Type B pancreatic cell (in vitro differentiated cells): ENCODE results near the gene NTN1. TPM values are rescaled to one million over a fixed set of nuclear protein-coding genes. Genes with fewer than 3 reads are reported as not detected.
"Not testable (repeated sequence)": the region's sequence is repeated elsewhere in the genome, so short reads cannot be mapped to it uniquely, and the experiment has no call there.

Experiments
- DNase-seq: peaks from one replicate; pipeline ENCODE4 v3.0.0; 2021; ENCODE audit warnings: mixed read lengths; ENCODE audit not compliant: unreplicated experiment; ENCODE audit errors: extremely low spot score
- H3K27ac Mint-ChIP-seq: 2 replicates; pipeline ENCODE4 v1.8.0; 2021; ENCODE audit warnings: mild to moderate bottlenecking, mixed read lengths
- H3K27me3 Mint-ChIP-seq: 2 replicates; pipeline ENCODE4 v1.8.0; 2021; ENCODE audit warnings: mixed read lengths
- H3K36me3 Mint-ChIP-seq: 2 replicates; pipeline ENCODE4 v1.8.0; 2021; ENCODE audit warnings: mixed read lengths
- H3K4me1 Mint-ChIP-seq: one replicate; pipeline ENCODE4 v1.8.0; 2021; ENCODE audit warnings: mixed read lengths; ENCODE audit not compliant: unreplicated experiment
- H3K4me3 Mint-ChIP-seq: 2 replicates; pipeline ENCODE4 v1.8.0; 2021; ENCODE audit warnings: mild to moderate bottlenecking, mixed read lengths
- H3K9me3 Mint-ChIP-seq: 2 replicates; pipeline ENCODE4 v1.8.0; 2021; ENCODE audit warnings: mixed read lengths
- total RNA-seq: library from RNA; stranded (reverse); gene quantifications from 2 replicates; pipeline ENCODE4 v1.2.1, GENCODE V29; 2021; ENCODE audit warnings: low replicate concordance
- TF ChIP-seq, protein P1 (sequence below): fragments of 200-600 bp; sonication (generic); conservative IDR thresholded peaks from 2 replicates; pipeline ENCODE4 v1.5.0; 2021; ENCODE audit warnings: antibody characterized with exemption, mild to moderate bottlenecking

The NTN1 gene
- total RNA-seq, 1 donor from 2014 or later: 10.7 TPM

- Mint-ChIP-seq H3K27me3 (peaks cover 29% of the 10 kb centered on the region), H3K27ac (peak overlapping the region; percentile 83), H3K36me3 (no peaks in the 10 kb centered on the region), H3K9me3 (no peaks in the 10 kb centered on the region), H3K4me3 (peak overlapping the region; percentile 27), H3K4me1 (peaks cover 16% of the 10 kb centered on the region)
- TF ChIP-seq, protein P1, sequence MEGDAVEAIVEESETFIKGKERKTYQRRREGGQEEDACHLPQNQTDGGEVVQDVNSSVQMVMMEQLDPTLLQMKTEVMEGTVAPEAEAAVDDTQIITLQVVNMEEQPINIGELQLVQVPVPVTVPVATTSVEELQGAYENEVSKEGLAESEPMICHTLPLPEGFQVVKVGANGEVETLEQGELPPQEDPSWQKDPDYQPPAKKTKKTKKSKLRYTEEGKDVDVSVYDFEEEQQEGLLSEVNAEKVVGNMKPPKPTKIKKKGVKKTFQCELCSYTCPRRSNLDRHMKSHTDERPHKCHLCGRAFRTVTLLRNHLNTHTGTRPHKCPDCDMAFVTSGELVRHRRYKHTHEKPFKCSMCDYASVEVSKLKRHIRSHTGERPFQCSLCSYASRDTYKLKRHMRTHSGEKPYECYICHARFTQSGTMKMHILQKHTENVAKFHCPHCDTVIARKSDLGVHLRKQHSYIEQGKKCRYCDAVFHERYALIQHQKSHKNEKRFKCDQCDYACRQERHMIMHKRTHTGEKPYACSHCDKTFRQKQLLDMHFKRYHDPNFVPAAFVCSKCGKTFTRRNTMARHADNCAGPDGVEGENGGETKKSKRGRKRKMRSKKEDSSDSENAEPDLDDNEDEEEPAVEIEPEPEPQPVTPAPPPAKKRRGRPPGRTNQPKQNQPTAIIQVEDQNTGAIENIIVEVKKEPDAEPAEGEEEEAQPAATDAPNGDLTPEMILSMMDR: no peak
- DNase-seq: no peak
Observed at GRCh38 chr17:9150446-9151090, 129.3 kb downstream of the NTN1 start.

DNA sequence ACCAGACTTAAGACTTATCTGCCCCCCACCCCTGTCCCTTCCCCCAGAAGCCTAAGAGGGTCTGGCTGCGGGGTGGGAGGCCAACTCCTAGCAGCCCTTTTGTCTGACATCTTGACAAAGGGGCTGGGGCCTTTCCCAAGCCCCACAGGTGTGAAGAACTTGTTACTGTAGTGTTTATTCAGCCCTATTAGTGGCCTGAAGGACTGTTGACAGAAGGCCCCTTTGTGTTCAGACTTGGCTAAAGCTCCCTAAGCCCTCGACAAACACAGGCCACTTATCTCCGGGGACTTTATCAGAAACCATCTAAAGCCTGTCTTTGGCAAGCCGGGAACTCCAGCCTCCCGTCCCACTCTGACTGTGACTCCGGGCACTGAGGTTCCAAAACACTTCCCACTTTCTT is 129.8 kb downstream of the NTN1 start:
- Mint-ChIP-seq H3K27ac (no peak overlapping the region), H3K36me3 (no peaks in the 10 kb centered on the region), H3K4me3 (no peak overlapping the region), H3K9me3 (no peaks in the 10 kb centered on the region), H3K27me3 (peaks cover 29% of the 10 kb centered on the region), H3K4me1 (peaks cover 16% of the 10 kb centered on the region)
- TF ChIP-seq, protein P1: no peak
- no peak for DNase-seq

DNA sequence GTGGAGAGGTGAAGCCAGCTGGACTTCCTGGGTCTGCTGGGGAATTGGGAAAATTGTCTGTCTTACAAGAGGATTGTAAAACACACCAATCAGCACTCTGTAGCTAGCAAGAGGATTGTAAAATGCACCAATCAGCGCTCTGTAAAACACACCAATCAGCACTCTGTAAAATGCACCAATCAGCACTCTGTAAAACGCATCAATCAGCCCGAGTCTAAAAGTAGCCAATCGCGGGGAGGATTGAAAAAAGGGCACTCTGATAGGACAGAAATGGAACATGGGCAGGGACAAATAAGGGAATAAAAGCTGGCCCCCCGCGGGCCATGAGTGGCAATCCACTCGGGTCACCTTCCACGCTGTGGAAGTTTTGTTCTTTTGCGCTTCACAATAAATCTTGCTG is 130.4 kb downstream of the NTN1 start:
- Mint-ChIP-seq H3K4me1 (peaks cover 16% of the 10 kb centered on the region), H3K27me3 (peaks cover 29% of the 10 kb centered on the region)
- H3K4me3 Mint-ChIP-seq, H3K9me3 Mint-ChIP-seq, H3K27ac Mint-ChIP-seq, DNase-seq, H3K36me3 Mint-ChIP-seq: not testable (repeated sequence)

GRCh38 chr17:9158544-9159452 is 137.5 kb downstream of the NTN1 start:
- Mint-ChIP-seq H3K9me3 (no peaks in the 10 kb centered on the region), H3K36me3 (peaks cover 3% of the 10 kb centered on the region), H3K4me1 (peaks cover 5% of the 10 kb centered on the region), H3K27me3 (peaks cover 10% of the 10 kb centered on the region), H3K27ac (no peak overlapping the region), H3K4me3 (no peak overlapping the region)
- DNase-seq: no peak
- TF ChIP-seq, protein P1: no peak

- DNase-seq: no peak
- peaks cover 5% of the 10 kb centered on the region for H3K4me1 Mint-ChIP-seq
- TF ChIP-seq, protein P1: peak; percentile 64
- H3K9me3 Mint-ChIP-seq: peaks cover 4% of the 10 kb centered on the region
- H3K27me3 Mint-ChIP-seq: peaks cover 4% of the 10 kb centered on the region
- H3K27ac Mint-ChIP-seq: no peak overlapping the region
- H3K36me3 Mint-ChIP-seq: peaks cover 3% of the 10 kb centered on the region
- no peak overlapping the region for H3K4me3 Mint-ChIP-seq
Observed at GRCh38 chr17:9162275-9162985, 141.1 kb downstream of the NTN1 start.
